ENCODE data around the gene TSC22D4.
"Not testable (repeated sequence)": the region's sequence is repeated elsewhere in the genome, so short reads cannot be mapped to it uniquely, and the experiment has no call there.

TSC22D4 gene

GRCh38 chr7:100441641-100442535, 37.1 kb downstream of the TSC22D4 start:
- no peak for DNase-seq

- not testable (repeated sequence) for DNase-seq
Observed at GRCh38 chr7:100439244-100439643, 39.8 kb downstream of the TSC22D4 start.

GRCh38 chr7:100438731-100439130, 40.3 kb downstream of the TSC22D4 start:
- not testable (repeated sequence) for DNase-seq

- no peak for DNase-seq
Observed at GRCh38 chr7:100438172-100438571, 40.8 kb downstream of the TSC22D4 start.

- DNase-seq, result no peak
Observed at GRCh38 chr7:100437150-100438100, 41.6 kb downstream of the TSC22D4 start.

GRCh38 chr7:100435401-100436304, 43.4 kb downstream of the TSC22D4 start:
- DNase-seq, result no peak

GRCh38 chr7:100434297-100435144, 44.5 kb downstream of the TSC22D4 start:
- no peak for DNase-seq

- no peak for DNase-seq
Observed at GRCh38 chr7:100433592-100434296, 45.3 kb downstream of the TSC22D4 start.

GRCh38 chr7:100433276-100433591, 45.8 kb downstream of the TSC22D4 start:
- DNase-seq, result no peak

- no peak for DNase-seq
Observed at GRCh38 chr7:100432621-100433275, 46.3 kb downstream of the TSC22D4 start.

GRCh38 chr7:100432053-100432452, 47.0 kb downstream of the TSC22D4 start:
- DNase-seq, result no peak

GRCh38 chr7:100431286-100431735, 47.7 kb downstream of the TSC22D4 start:
- DNase-seq, result no peak

- DNase-seq, result no peak
Observed at GRCh38 chr7:100430493-100431285, 48.3 kb downstream of the TSC22D4 start.

- peak; percentile 39 for DNase-seq
Observed at GRCh38 chr7:100429637-100430492, 49.1 kb downstream of the TSC22D4 start, which contains the start of gene MEPCE. MEPCE (plus strand) TSS chr7:100429831; CDS start chr7:100430019, 188 bp downstream.

- DNase-seq, result peak; percentile 88
Observed at GRCh38 chr7:100428967-100429636, 49.9 kb downstream of the TSC22D4 start.

GRCh38 chr7:100428199-100428966, 50.6 kb downstream of the TSC22D4 start, which contains the start of gene ZCWPW1:
ZCWPW1 (minus strand) TSS chr7:100428703; CDS start chr7:100420649, 8,054 bp downstream.
- peak; percentile 68 for DNase-seq

- no peak for DNase-seq
Observed at GRCh38 chr7:100427762-100428198, 51.2 kb downstream of the TSC22D4 start.
